HEK293 (cell line): ENCODE measurements around the gene TRAPPC5.
A peak's percentile ranks its signal among the peaks of the same experiment; 100 is the strongest.

Source experiments
- CTCF ChIA-PET: fragments of 350-600 bp; formaldehyde crosslinking; extraction: SDS; loops from one replicate; lab custom pipeline; 2021; ENCODE audit warnings: antibody characterized with exemption; lab: Yijun Ruan, JAX
- POLR2A ChIA-PET: fragments of 300-600 bp; formaldehyde crosslinking; extraction: SDS; loops from one replicate; lab custom pipeline; 2020; ENCODE audit warnings: antibody characterized with exemption, inconsistent platforms; lab: Yijun Ruan, JAX
- H3K27ac ChIP-seq: fragments of 200-500 bp; sonication (Bioruptor generic); 2 replicates; pipeline ENCODE4 v1.5.1; 2014; ENCODE audit warnings: low read depth, low read length, control low read depth, inconsistent platforms; ENCODE audit errors: extremely low read depth
- H3K36me3 ChIP-seq, 2 experiments: fragments of 200-500 bp in 1 of 2; sonication (Bioruptor generic) in 1 of 2; 1 replicate in 1 of 2; 2 replicates in 1 of 2; pipeline ENCODE4 v1.5.1; 2014 to 2017; ENCODE audit warnings: inconsistent platforms in 2 of 2, low read length in 2 of 2; ENCODE audit not compliant: control insufficient read depth in 2 of 2, insufficient read depth in 1 of 2
- H3K4me1 ChIP-seq: fragments of 200-500 bp; sonication (Bioruptor generic); 2 replicates; pipeline ENCODE4 v1.5.1; 2014; ENCODE audit warnings: mild to moderate bottlenecking, low read length, inconsistent platforms; ENCODE audit not compliant: control insufficient read depth, insufficient read depth
- H3K4me3 ChIP-seq: 2 replicates; pipeline ENCODE4 v1.5.1; 2011; ENCODE audit warnings: low read depth, mild to moderate bottlenecking, control low read depth, low read length, moderate library complexity
- H3K9me3 ChIP-seq: fragments of 200-500 bp; sonication (Bioruptor generic); 2 replicates; pipeline ENCODE4 v1.5.1; 2014; ENCODE audit warnings: low read depth, low read length, inconsistent platforms; ENCODE audit not compliant: control insufficient read depth, insufficient read depth
- BCL11B ChIP-seq: fragments of 450-650 bp; formaldehyde crosslinking; IDR thresholded peaks from 2 replicates; pipeline ENCODE4 v1.5.1; 2016; ENCODE audit warnings: low read depth, missing biosample characterization, missing genetic modification characterization
- MZF1 ChIP-seq: fragments of 450-650 bp; formaldehyde crosslinking; IDR thresholded peaks from 2 replicates; pipeline ENCODE4 v1.5.1; 2017; ENCODE audit warnings: missing biosample characterization, missing genetic modification characterization, borderline replicate concordance
- TSHZ1 ChIP-seq: fragments of 450-650 bp; formaldehyde crosslinking; IDR thresholded peaks from 2 replicates; pipeline ENCODE4 v1.5.1; 2016; ENCODE audit warnings: missing biosample characterization, missing genetic modification characterization, borderline replicate concordance
- WT1 ChIP-seq: fragments of 450-650 bp; formaldehyde crosslinking; IDR thresholded peaks from 2 replicates; pipeline ENCODE4 v1.5.1; 2016; ENCODE audit warnings: missing biosample characterization, missing genetic modification characterization
- ZBTB20 ChIP-seq: fragments of 450-650 bp; formaldehyde crosslinking; IDR thresholded peaks from 2 replicates; pipeline ENCODE4 v1.5.1; 2016; ENCODE audit warnings: missing biosample characterization, missing genetic modification characterization
- ZIC2 ChIP-seq: fragments of 450-650 bp; formaldehyde crosslinking; IDR thresholded peaks from 2 replicates; pipeline ENCODE4 v1.5.1; 2016; ENCODE audit warnings: missing biosample characterization, missing genetic modification characterization
- ZNF133 ChIP-seq: fragments of 450-650 bp; formaldehyde crosslinking; IDR thresholded peaks from 2 replicates; pipeline ENCODE4 v1.5.1; 2016; ENCODE audit warnings: missing biosample characterization, missing genetic modification characterization
- ZNF16 ChIP-seq: fragments of 450-650 bp; formaldehyde crosslinking; IDR thresholded peaks from 2 replicates; pipeline ENCODE4 v1.5.1; 2016; ENCODE audit warnings: low read depth, missing biosample characterization, missing genetic modification characterization
- ZNF184 ChIP-seq: fragments of 450-650 bp; IDR thresholded peaks from 2 replicates; pipeline ENCODE4 v1.5.1; 2018; ENCODE audit warnings: missing biosample characterization, mild to moderate bottlenecking, missing genetic modification characterization
- ZNF239 ChIP-seq: fragments of 450-650 bp; formaldehyde crosslinking; IDR thresholded peaks from 2 replicates; pipeline ENCODE4 v1.5.1; 2016; ENCODE audit warnings: missing biosample characterization, missing genetic modification characterization
- ZNF510 ChIP-seq: fragments of 450-650 bp; formaldehyde crosslinking; IDR thresholded peaks from 2 replicates; pipeline ENCODE4 v1.5.1; 2018; ENCODE audit warnings: mild to moderate bottlenecking, missing genetic modification characterization, missing biosample characterization; ENCODE audit not compliant: insufficient replicate concordance
- ZNF596 ChIP-seq: fragments of 450-650 bp; IDR thresholded peaks from 2 replicates; pipeline ENCODE4 v1.5.0; 2018; ENCODE audit warnings: missing biosample characterization, mild to moderate bottlenecking, missing genetic modification characterization, moderate library complexity
- ZNF621 ChIP-seq: fragments of 450-650 bp; formaldehyde crosslinking; IDR thresholded peaks from 2 replicates; pipeline ENCODE4 v1.5.1; 2017; ENCODE audit warnings: missing biosample characterization, missing genetic modification characterization
- ZNF654 ChIP-seq: fragments of 450-650 bp; formaldehyde crosslinking; IDR thresholded peaks from 2 replicates; pipeline ENCODE4 v1.5.1; 2016; ENCODE audit warnings: low read depth, missing biosample characterization, missing genetic modification characterization
- ZNF670 ChIP-seq: fragments of 450-650 bp; formaldehyde crosslinking; IDR thresholded peaks from 2 replicates; pipeline ENCODE4 v1.5.1; 2016; ENCODE audit warnings: missing biosample characterization, missing genetic modification characterization, low read depth
- ZNF768 ChIP-seq: fragments of 450-650 bp; formaldehyde crosslinking; IDR thresholded peaks from 2 replicates; pipeline ENCODE4 v1.5.1; 2018; ENCODE audit warnings: missing biosample characterization, mild to moderate bottlenecking, missing genetic modification characterization
- TF ChIP-seq, protein P1 (sequence below): fragments of 450-650 bp; formaldehyde crosslinking; IDR thresholded peaks from 2 replicates; pipeline ENCODE4 v1.5.1; 2016; ENCODE audit warnings: missing biosample characterization, missing genetic modification characterization
- TF ChIP-seq, protein P2 (sequence below): fragments of 450-650 bp; formaldehyde crosslinking; IDR thresholded peaks from 2 replicates; pipeline ENCODE4 v1.5.1; 2016; ENCODE audit warnings: missing biosample characterization, missing genetic modification characterization

Gene TRAPPC5

GRCh38 chr19:7704280-7705060 is 23.8 kb downstream of the TRAPPC5 start:
- POLR2A ChIA-PET: no interaction called here
- H3K4me3 ChIP-seq: no peak overlapping the region

DNA sequence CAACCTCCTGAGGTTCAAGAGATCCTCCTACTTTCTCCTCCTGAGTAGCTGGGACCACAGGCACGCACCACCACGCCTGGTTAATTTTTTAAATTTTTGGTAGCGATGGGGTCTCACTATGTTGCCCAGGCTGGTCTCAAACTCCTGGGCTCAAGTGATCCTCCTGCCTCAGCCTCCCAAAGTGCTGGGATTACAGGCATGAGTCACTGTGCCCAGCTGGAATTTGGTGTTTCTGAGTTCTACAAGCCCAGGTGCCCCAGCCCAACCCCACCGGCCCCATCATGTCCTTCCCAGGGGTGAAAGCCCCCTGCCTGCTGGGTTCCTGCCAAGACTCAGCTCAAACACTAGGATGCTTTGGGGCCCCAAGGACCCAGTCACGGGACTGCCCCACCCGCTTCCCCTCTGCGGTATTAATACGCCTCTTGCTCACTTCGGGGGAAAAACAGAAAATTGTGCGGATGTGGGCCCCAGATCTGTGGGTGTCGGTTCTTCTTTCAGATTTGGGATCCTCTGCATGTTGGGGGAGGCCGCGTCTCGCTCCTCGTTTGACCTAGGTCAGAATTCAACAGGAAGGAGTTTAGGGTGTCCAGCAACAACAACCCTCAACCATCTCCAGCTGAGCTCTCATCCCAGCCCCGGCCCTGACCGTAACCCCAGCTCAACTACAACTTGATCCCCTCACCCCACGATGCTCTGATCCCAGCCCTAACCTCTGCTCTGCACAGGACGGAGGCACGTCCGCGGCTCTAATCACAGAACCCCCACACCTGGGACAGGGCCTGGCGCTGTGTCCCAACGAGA is 25.0 kb downstream of the TRAPPC5 start:
- TF ChIP-seq MZF1 (tag by site-specific recombination) (no peak), ZBTB20 (tag by site-specific recombination) (no peak), ZIC2 (tag by site-specific recombination) (peak; percentile 75), ZNF184 (tag by site-specific recombination) (no peak)
- no peaks in the 10 kb centered on the region for H3K36me3 ChIP-seq
- no peak overlapping the region for H3K4me3 ChIP-seq
- CTCF ChIA-PET: interaction anchor here (0.7 to 0.8 kb wide), 2 partner anchors 26 to 165 kb away, joined by 4 to 5 read pairs; no protein-coding TSS in a partner anchor
- no peaks in the 10 kb centered on the region for H3K9me3 ChIP-seq
- no peak overlapping the region for H3K27ac ChIP-seq
- POLR2A ChIA-PET: no interaction called here
- H3K4me1 ChIP-seq: no peaks in the 10 kb centered on the region

More at GRCh38 chr19:7704280-7705060, 23.8 kb downstream of the TRAPPC5 start:
- no peaks in the 10 kb centered on the region for H3K36me3 ChIP-seq
- H3K9me3 ChIP-seq: no peaks in the 10 kb centered on the region
- TF ChIP-seq TSHZ1 (tag by site-specific recombination) (no peak), ZNF768 (tag by site-specific recombination) (peak; percentile 91; the same call in 1 of the 2 replicates)
- TF ChIP-seq, all 188 proteins: peak for 1
- no peaks in the 10 kb centered on the region for H3K4me1 ChIP-seq
- H3K27ac ChIP-seq: no peak overlapping the region
- CTCF ChIA-PET: interaction anchor here (0.7 kb wide), 1 partner anchor 166 kb away, joined by 4 read pairs; no protein-coding TSS in a partner anchor

- no peaks in the 10 kb centered on the region for H3K9me3 ChIP-seq
- no peak overlapping the region for H3K27ac ChIP-seq
Observed at GRCh38 chr19:7706188-7706954, 25.7 kb downstream of the TRAPPC5 start.

GRCh38 chr19:7706955-7707456 is 26.4 kb downstream of the TRAPPC5 start:
- Histone ChIP-seq H3K9me3 (no peaks in the 10 kb centered on the region), H3K27ac (no peak overlapping the region), H3K36me3 (no peaks in the 10 kb centered on the region), H3K4me1 (no peaks in the 10 kb centered on the region), H3K4me3 (no peak overlapping the region)
- POLR2A ChIA-PET: no interaction called here
- CTCF ChIA-PET: no interaction called here
- TF ChIP-seq ZNF510 (tag by site-specific recombination) (no peak), ZNF621 (tag by site-specific recombination) (no peak), ZNF670 (tag by site-specific recombination) (no peak), ZNF239 (no peak), ZNF654 (no peak), WT1 (tag by site-specific recombination) (no peak), ZNF596 (no peak), BCL11B (tag by site-specific recombination) (no peak), ZNF133 (tag by site-specific recombination) (no peak)
- TF ChIP-seq, protein P1, sequence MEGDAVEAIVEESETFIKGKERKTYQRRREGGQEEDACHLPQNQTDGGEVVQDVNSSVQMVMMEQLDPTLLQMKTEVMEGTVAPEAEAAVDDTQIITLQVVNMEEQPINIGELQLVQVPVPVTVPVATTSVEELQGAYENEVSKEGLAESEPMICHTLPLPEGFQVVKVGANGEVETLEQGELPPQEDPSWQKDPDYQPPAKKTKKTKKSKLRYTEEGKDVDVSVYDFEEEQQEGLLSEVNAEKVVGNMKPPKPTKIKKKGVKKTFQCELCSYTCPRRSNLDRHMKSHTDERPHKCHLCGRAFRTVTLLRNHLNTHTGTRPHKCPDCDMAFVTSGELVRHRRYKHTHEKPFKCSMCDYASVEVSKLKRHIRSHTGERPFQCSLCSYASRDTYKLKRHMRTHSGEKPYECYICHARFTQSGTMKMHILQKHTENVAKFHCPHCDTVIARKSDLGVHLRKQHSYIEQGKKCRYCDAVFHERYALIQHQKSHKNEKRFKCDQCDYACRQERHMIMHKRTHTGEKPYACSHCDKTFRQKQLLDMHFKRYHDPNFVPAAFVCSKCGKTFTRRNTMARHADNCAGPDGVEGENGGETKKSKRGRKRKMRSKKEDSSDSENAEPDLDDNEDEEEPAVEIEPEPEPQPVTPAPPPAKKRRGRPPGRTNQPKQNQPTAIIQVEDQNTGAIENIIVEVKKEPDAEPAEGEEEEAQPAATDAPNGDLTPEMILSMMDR (tag by site-specific recombination): no peak

More at GRCh38 chr19:7706188-7706954, 25.7 kb downstream of the TRAPPC5 start:
- TF ChIP-seq, protein P2, sequence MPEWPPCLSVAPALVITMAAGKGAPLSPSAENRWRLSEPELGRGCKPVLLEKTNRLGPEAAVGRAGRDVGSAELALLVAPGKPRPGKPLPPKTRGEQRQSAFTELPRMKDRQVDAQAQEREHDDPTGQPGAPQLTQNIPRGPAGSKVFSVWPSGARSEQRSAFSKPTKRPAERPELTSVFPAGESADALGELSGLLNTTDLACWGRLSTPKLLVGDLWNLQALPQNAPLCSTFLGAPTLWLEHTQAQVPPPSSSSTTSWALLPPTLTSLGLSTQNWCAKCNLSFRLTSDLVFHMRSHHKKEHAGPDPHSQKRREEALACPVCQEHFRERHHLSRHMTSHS (tag by site-specific recombination): no peak
- peak; percentile 92 for TF ChIP-seq ZNF16 (tag by site-specific recombination)
- H3K4me3 ChIP-seq: no peak overlapping the region
- no peaks in the 10 kb centered on the region for H3K36me3 ChIP-seq
- ChIA-PET POLR2A (no interaction called here), CTCF (interaction anchor here (0.6 kb wide), 1 partner anchor 20 kb away, joined by 3 read pairs; no protein-coding TSS in a partner anchor)
- no peaks in the 10 kb centered on the region for H3K4me1 ChIP-seq
